ENCODE results near the gene RBM42. TPM values are rescaled to one million over a fixed set of nuclear protein-coding genes. Genes with fewer than 3 reads are reported as not detected.

The RBM42 gene
- total and polyA plus RNA-seq, 2 of the 13 experiments (the other 11 are each of a cell fraction or from before 2014, with no cell fraction given): 27.2 to 55.3 TPM

GRCh38 chr19:35612559-35613321 is 16.1 kb upstream of the RBM42 start, which contains the start of gene HAUS5 (continued):
- TF ChIP-seq KDM5B (CRISPR knock-in tag; IDR thresholded peaks at IDR 0.05; ENCODE audit: borderline replicate concordance) (0 out of 2 replicates have a peak, but pooled peaks have one; percentile 48), ZNF143 (CRISPR knock-in tag; IDR thresholded peaks at IDR 0.05) (peak; percentile 69), IRX3 (CRISPR knock-in tag; IDR thresholded peaks at IDR 0.05; ENCODE audit: borderline replicate concordance, low read depth) (no peak), HDAC1 (CRISPR knock-in tag; IDR thresholded peaks at IDR 0.05) (peak; percentile 95), CHD4 (IDR thresholded peaks at IDR 0.05; ENCODE audit: borderline replicate concordance, low read length) (no peak), FOSL2 (CRISPR knock-in tag; IDR thresholded peaks at IDR 0.05) (peak; percentile 65; the same call in 1 of the 2 replicates), ZNF850 (CRISPR knock-in tag; conservative IDR thresholded peaks at IDR 0.05) (no peak), RBAK (CRISPR knock-in tag; IDR thresholded peaks at IDR 0.05) (no peak), HNRNPL (IDR thresholded peaks at IDR 0.05; ENCODE audit: low read depth, low read length) (peak; percentile 92), HCFC1 (IDR thresholded peaks at IDR 0.05; ENCODE audit: low read depth, low read length) (peak; percentile 68), ETV6 (CRISPR knock-in tag; conservative IDR thresholded peaks at IDR 0.05) (peak; percentile 80; the same call in 1 of the 2 replicates), RXRA (CRISPR knock-in tag; IDR thresholded peaks at IDR 0.05) (peak; percentile 50), PPARG (CRISPR knock-in tag; conservative IDR thresholded peaks at IDR 0.05) (0 out of 2 replicates have a peak, but pooled peaks have one; percentile 35), FOXA3 (CRISPR knock-in tag; IDR thresholded peaks at IDR 0.05) (peak; percentile 45; the same call in 1 of the 2 replicates), ZNF781 (CRISPR knock-in tag; IDR thresholded peaks at IDR 0.05; ENCODE audit: borderline replicate concordance, not compliant biosample characterization) (peak; percentile 35), DR1 (CRISPR knock-in tag; IDR thresholded peaks at IDR 0.05) (0 out of 2 replicates have a peak, but pooled peaks have one; percentile 32), KDM2A (CRISPR knock-in tag; IDR thresholded peaks at IDR 0.05; ENCODE audit: borderline replicate concordance, low read depth) (peak; percentile 92), CSRNP2 (CRISPR knock-in tag; conservative IDR thresholded peaks at IDR 0.05; ENCODE audit: low read depth) (no peak), ISL2 (CRISPR knock-in tag; IDR thresholded peaks at IDR 0.05) (0 out of 2 replicates have a peak, but pooled peaks have one; percentile 33), KLF6 (CRISPR knock-in tag; IDR thresholded peaks at IDR 0.05) (0 out of 2 replicates have a peak, but pooled peaks have one; percentile 36), SP1 (IDR thresholded peaks at IDR 0.05) (no peak), SP1 (CRISPR knock-in tag; IDR thresholded peaks at IDR 0.05) (peak; percentile 78), RBFOX2 (IDR thresholded peaks at IDR 0.05; ENCODE audit: low read depth, low read length) (peak; percentile 84), ZFX (CRISPR knock-in tag; IDR thresholded peaks at IDR 0.05; ENCODE audit: low read depth) (peak; percentile 60; the same call in 1 of the 2 replicates), ZBTB3 (CRISPR knock-in tag; IDR thresholded peaks at IDR 0.05; ENCODE audit: borderline replicate concordance, low read depth) (0 out of 2 replicates have a peak, but pooled peaks have one; percentile 23), PHB2 (IDR thresholded peaks at IDR 0.05; ENCODE audit: partially characterized antibody) (no peak), ETV5 (CRISPR knock-in tag; IDR thresholded peaks at IDR 0.05; ENCODE audit: borderline replicate concordance) (peak; percentile 53; the same call in 1 of the 2 replicates), ZNF550 (CRISPR knock-in tag; IDR thresholded peaks at IDR 0.05; ENCODE audit: borderline replicate concordance) (no peak), REPIN1 (CRISPR knock-in tag; IDR thresholded peaks at IDR 0.05; ENCODE audit: borderline replicate concordance, low read depth) (no peak; the same call in 1 of the 2 replicates), PBX3 (CRISPR knock-in tag; IDR thresholded peaks at IDR 0.05; ENCODE audit: borderline replicate concordance) (no peak)
